ENCODE results near the gene SNPH.
"Not testable (repeated sequence)": the region's sequence is repeated elsewhere in the genome, so short reads cannot be mapped to it uniquely, and the experiment has no call there.

SNPH gene

DNA sequence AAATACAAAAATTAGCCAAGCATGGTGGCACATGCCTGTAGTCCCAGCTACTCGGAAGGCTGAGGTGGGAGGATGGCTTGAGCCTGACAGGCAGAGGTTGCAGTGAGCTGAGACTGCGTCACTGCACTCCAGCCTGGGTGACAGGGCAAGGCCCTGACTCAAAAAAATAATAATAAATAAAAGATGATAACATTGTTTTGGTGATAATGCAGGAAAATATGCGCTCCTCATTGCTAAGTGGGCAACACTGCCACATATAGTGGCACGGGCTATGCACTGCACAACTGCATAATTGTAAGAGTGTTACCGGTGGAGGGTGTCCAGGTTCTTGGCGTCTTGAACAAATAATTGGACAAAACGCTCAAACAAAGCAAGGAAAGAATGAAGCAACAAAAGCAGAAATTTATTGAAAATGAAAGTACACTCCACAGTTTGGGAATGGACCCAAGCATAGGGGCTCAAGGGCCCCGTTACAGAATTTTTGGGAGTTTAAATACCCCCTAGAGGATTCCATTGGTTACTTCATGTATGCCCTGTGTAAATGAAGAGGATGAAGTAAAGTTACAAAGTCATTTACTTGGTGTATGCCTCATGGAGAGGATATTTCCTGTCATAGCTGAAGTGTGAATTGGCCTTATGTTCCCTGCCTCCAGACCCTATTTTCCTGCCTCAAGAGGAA is 77.5 kb downstream of the SNPH start:
- DNase-seq = not testable (repeated sequence)

DNA sequence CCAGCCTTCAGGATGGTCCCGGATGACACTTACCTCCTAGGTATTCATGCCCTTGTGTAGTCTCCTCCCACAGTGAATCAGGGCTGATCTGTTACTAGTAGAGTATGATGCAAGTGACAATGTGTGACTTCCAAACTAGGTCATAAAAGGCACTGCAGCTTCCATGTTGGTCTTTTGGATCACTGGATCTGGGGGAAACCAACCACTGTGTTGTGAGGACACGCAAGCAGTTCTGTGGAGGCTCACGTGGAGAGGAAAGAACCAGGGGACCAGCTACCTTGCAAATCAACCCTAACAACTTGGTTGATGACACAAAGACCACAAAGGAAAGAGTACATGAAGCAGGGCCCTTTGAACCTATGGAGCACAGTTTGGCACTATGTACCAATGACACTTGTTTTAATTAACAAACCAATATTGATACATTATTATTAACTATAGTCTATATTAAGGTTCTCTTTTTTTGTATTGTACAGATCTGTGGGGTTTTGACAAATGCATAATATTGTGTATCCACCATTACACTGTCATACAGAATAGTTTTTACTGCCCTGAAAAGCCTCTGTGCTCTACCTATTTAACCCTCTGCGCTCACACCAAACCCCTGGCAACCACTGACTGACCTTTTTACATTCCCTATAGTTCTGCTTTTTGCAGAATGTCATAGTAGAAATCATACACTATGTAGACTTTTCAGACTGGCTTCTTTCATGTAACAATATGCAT is 79.1 kb downstream of the SNPH start:
- DNase-seq = no peak

- no peak for DNase-seq
Observed at GRCh38 chr20:1345756-1346093, 79.6 kb downstream of the SNPH start.

DNA sequence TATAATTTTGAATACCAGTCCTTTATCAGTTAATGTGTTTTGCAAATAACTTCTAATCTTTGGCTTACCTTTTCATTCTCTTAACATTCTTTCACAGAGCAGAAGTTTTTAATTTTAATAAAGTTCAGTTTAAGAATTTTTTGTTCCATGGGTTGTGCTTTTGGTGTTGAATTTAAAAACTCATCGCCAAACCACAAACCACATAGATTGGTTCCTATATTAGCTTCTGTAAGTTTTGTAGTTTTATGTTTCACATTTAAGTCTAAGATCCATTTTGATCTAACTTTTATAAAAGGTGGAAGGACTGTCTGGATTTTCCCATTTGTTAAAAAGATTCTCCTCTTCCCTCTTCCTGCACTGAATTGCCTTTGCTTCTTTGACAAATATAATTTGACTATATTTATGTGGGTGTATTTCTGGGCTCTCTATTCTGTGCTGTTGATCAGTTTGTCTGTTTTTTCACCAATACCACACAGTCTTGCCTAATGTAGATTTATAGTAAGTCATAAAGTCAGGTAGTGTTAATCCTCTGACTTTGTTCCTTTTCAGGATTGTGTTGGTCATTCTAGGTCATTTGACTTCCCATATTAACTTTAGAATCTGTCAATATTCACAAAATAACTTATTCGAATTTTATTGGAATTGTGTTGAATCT is 80.3 kb downstream of the SNPH start:
- DNase-seq = no peak

GRCh38 chr20:1353956-1354355 is 87.9 kb downstream of the SNPH start:
- no peak for DNase-seq

DNA sequence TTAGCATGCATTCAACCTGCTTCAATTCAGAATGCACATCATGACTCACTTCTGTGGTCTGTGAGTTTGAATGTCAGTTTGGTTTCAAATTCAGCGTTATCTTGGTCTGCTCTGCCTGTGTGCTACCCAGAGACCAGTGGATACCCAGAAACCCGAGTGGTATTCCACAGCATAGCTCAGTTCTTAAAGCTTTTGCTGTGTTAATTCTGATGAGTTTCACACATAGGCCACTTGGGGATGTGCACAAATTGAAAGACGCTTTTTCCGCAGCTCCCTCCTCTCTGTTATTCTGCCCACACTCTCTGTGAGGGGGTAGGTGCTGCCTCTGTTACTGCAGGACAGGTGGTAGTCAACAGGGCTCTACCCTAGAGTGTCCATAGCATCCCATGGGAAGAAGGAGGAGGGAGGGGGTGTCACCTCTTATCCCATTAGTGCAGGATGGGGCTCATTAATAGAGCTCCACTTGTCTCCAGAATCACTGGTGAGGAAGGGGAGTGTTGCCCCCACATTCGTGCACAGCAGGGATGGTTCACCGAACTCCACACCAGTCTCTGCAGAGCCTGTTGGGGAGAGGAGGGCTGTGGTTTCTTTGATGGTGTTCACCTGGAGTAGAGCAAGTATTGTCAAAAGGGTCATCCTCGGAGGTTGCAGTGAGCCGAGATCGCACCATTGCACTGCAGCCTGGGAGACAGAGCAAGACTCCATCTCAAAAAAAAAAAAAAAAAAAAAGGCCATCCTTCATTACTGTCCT is 92.0 kb downstream of the SNPH start:
- no peak for DNase-seq

All from NCI-H524 treated with DMSO at 0.1 percent for 48 hours (cell line).